T-helper 2 cell treated with Interferon-gamma antibody and Interleukin-4, amounts not matched to agents 100 ng/mL and 5 ng/mL, for 36 hours (primary cell): Measurements from ENCODE around the gene RAB39A. TPM values are rescaled to one million over a fixed set of nuclear protein-coding genes. Genes with fewer than 3 reads are reported as not detected.

ENCODE experiments used
- total RNA-seq: library from RNA; stranded (reverse); gene quantifications from 2 replicates; pipeline ENCODE4 v1.2.3, GENCODE V29; 2022

Gene RAB39A
- total RNA-seq, 1 donor from 2014 or later, result not detected

Other genes starting within 250 kb of the RAB39A start
- gene SLN, start 216.4 kb upstream of the RAB39A start, total RNA-seq, result not detected in 2 replicates
- 9.9 and 10.8 TPM in 2 replicates for gene SLC35F2, start 69.7 kb upstream of the RAB39A start, total RNA-seq
- gene CUL5, start 80.5 kb downstream of the RAB39A start, total RNA-seq, result 30.6 and 31.6 TPM in 2 replicates
- 51.6 and 58.1 TPM in 2 replicates for gene ACAT1, start 193.1 kb downstream of the RAB39A start, total RNA-seq